NT2/D1 (cell line): ENCODE measurements around the gene SLC7A1.

Experiments
- YY1 ChIP-seq: IDR thresholded peaks from 2 replicates; pipeline ENCODE4 v1.6.1; 2011; ENCODE audit not compliant: insufficient read length, insufficient read depth
- ZNF274 ChIP-seq: IDR thresholded peaks from 2 replicates; pipeline ENCODE4 v1.6.1; 2011; ENCODE audit warnings: mild to moderate bottlenecking, low read depth, low read length

- TF ChIP-seq ZNF274 (no peak), YY1 (no peak)
These were observed 31.5 kb downstream of the SLC7A1 start for GRCh38 chr13:29563941-29564340.
